ENCODE measurements around the gene TSPAN31. TPM values are rescaled to one million over a fixed set of nuclear protein-coding genes. Genes with fewer than 3 reads are reported as not detected.
A peak's percentile ranks its signal among the peaks of the same experiment; 100 is the strongest.

TSPAN31 gene
- total and polyA plus RNA-seq, 12 donors: 25.3 to 115 (median 55.9) TPM

DNA sequence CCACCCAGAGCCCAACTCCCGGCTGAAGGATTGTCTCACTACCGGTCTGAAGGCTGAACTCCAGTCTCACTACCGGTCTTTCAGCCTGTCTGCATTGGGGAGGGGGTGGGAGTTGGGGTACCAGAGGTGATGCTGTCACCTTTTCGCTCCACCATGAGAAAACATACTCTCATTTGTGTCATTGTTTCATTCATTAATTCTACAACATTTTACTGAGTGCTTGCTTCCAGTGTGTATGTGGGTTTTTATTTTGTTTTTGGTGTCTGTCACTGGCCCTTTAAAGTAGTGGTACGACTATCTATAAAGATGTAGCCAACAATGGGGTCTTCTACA is 7.8 kb downstream of the TSPAN31 start:
- WGBS, 4 donors: 0 to 4% (median 2%) methylated on average over 3 to 5 of the region's 5 CpGs
- peak overlapping the region in 1 of 4 donors; percentile 18 for H3K4me3 ChIP-seq
- H3K27me3 ChIP-seq: no peaks in the 10 kb centered on the region
- intact Hi-C loops (cut with DNase I): no loop called here
- no peaks in the 10 kb centered on the region for H3K9me3 ChIP-seq (replicated peaks in 1 of 3)
- H3K36me3 ChIP-seq (replicated peaks in 1 of 2): peaks cover 0 to 36% of the 10 kb centered on the region in 2 donors
- TF ChIP-seq, protein P1, sequence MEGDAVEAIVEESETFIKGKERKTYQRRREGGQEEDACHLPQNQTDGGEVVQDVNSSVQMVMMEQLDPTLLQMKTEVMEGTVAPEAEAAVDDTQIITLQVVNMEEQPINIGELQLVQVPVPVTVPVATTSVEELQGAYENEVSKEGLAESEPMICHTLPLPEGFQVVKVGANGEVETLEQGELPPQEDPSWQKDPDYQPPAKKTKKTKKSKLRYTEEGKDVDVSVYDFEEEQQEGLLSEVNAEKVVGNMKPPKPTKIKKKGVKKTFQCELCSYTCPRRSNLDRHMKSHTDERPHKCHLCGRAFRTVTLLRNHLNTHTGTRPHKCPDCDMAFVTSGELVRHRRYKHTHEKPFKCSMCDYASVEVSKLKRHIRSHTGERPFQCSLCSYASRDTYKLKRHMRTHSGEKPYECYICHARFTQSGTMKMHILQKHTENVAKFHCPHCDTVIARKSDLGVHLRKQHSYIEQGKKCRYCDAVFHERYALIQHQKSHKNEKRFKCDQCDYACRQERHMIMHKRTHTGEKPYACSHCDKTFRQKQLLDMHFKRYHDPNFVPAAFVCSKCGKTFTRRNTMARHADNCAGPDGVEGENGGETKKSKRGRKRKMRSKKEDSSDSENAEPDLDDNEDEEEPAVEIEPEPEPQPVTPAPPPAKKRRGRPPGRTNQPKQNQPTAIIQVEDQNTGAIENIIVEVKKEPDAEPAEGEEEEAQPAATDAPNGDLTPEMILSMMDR (IDR thresholded peaks at IDR 0.05): no peak
- TF ChIP-seq POLR2A (IDR thresholded peaks at IDR 0.05): no peak
- no peak for DNase-seq
- H3K4me1 ChIP-seq (replicated peaks in 1 of 2): peaks cover 8 to 33% of the 10 kb centered on the region in 2 donors
- H3K27ac ChIP-seq: peak overlapping the region in 4 of 5 donors; percentile 5 to 98 (median 74)

- WGBS, 4 donors: 13 to 25% (median 18%) methylated on average over 1 of the region's 1 CpG
- Histone ChIP-seq H3K27ac (peak overlapping the region in 2 of 5 donors; percentile 6 to 20), H3K4me3 (no peak overlapping the region), H3K27me3 (no peaks in the 10 kb centered on the region), H3K36me3 (replicated peaks in 1 of 2) (peaks cover 0 to 36% of the 10 kb centered on the region in 2 donors), H3K4me1 (replicated peaks in 1 of 2) (peaks cover 8 to 33% of the 10 kb centered on the region in 2 donors), H3K9me3 (replicated peaks in 1 of 3) (no peaks in the 10 kb centered on the region)
- TF ChIP-seq POLR2A (IDR thresholded peaks at IDR 0.05): no peak
- TF ChIP-seq, protein P1 (IDR thresholded peaks at IDR 0.05): no peak
- no peak for DNase-seq
- intact Hi-C loops (cut with DNase I): no loop called here
Observed at GRCh38 chr12:57753756-57754337, 9.0 kb downstream of the TSPAN31 start.

DNA sequence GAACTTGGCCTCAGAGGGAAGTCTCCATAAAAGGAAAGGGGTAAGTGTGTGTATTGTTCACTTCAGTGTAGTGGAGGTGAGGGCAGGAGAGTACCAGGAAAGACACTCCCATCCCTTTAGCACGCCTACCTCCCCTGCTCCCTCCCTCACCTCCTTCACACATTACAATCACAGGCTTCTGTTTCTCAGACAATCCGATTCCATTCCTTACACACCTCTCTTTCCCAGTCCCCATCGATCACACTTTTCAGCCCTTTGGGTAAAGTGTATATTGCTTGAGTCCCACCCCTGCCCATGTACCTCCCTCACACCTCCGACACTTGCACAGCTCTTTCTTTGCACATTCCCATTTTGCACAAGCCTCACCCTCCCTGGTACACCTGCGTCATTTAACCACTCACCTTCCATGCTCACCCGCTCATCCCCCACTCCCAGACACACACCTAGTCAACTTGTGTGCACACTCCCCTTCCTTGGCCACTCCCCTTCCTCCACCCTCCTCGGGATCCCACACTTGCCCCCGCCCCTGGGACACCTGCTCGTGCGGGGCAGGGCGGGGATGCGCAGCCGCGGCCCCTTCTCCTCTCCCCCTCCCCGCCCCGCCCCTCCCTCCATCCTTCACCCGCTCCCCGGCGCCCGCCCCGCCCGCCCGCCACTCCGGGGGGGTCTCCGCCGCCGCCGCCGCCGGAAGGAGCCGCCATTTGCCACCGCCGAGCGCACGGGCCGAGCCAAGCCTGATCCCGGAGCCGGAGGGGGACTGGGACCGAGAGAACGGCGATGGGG is 9.8 kb downstream of the TSPAN31 start, which contains the start of gene MARCHF9:
Gene MARCHF9 (plus strand): TSS at position 693 of the 783 bp plus-strand sequence. CDS start 426 bp downstream, outside the sequence.
- Histone ChIP-seq H3K36me3 (replicated peaks in 1 of 2) (peaks cover 0 to 33% of the 10 kb centered on the region in 2 donors), H3K4me3 (peak within 1 kb of the TSS in 2 of 4 donors; percentile 73 to 92), H3K4me1 (replicated peaks in 1 of 2) (peaks cover 8 to 33% of the 10 kb centered on the region in 2 donors), H3K9me3 (replicated peaks in 1 of 3) (no peaks in the 10 kb centered on the region), H3K27me3 (no peaks in the 10 kb centered on the region), H3K27ac (peak within 1 kb of the TSS in 2 of 5 donors; percentile 38 to 65)
- intact Hi-C loops (cut with DNase I): no loop called here
- WGBS, 4 donors: 1 to 2% (median 2%) methylated on average over 11 to 39 of the region's 41 CpGs
- peak; percentile 60 to 81 (median 72) for DNase-seq
- TF ChIP-seq, protein P1 (IDR thresholded peaks at IDR 0.05): no peak
- TF ChIP-seq POLR2A (IDR thresholded peaks at IDR 0.05): no peak

DNA sequence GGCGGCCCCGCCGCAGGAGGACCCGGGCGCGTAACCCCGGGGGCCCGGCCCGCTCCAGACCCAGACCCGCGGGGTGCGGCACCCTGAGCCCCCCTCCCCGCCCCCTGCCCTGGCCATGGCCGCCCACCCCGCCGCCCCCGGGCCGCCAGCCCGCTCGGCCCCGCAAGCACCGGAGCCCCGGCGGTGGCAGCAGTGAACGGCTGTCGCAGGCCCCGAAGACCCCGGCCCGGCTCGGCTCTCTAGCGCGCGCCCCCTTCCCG is 10.3 kb downstream of the TSPAN31 start:
- TF ChIP-seq, protein P1 (IDR thresholded peaks at IDR 0.05): no peak
- no peak for TF ChIP-seq POLR2A (IDR thresholded peaks at IDR 0.05)
- H3K36me3 ChIP-seq (replicated peaks in 1 of 2): peaks cover 0 to 28% of the 10 kb centered on the region in 2 donors
- intact Hi-C loops (cut with DNase I): no loop called here
- 0% methylated on average over 12 to 34 of the region's 34 CpGs; no CpG with 5 or more reads in 2 of the 4 donors for WGBS, 4 donors
- no peak for DNase-seq
- peak overlapping the region in 2 of 4 donors; percentile 73 to 92 for H3K4me3 ChIP-seq
- no peaks in the 10 kb centered on the region for H3K9me3 ChIP-seq (replicated peaks in 1 of 3)
- H3K4me1 ChIP-seq (replicated peaks in 1 of 2): peaks cover 8 to 33% of the 10 kb centered on the region in 2 donors
- no peaks in the 10 kb centered on the region for H3K27me3 ChIP-seq
- H3K27ac ChIP-seq: peak overlapping the region in 2 of 5 donors; percentile 38 to 65
